ENCODE results near the gene AGT.

The AGT gene

DNA sequence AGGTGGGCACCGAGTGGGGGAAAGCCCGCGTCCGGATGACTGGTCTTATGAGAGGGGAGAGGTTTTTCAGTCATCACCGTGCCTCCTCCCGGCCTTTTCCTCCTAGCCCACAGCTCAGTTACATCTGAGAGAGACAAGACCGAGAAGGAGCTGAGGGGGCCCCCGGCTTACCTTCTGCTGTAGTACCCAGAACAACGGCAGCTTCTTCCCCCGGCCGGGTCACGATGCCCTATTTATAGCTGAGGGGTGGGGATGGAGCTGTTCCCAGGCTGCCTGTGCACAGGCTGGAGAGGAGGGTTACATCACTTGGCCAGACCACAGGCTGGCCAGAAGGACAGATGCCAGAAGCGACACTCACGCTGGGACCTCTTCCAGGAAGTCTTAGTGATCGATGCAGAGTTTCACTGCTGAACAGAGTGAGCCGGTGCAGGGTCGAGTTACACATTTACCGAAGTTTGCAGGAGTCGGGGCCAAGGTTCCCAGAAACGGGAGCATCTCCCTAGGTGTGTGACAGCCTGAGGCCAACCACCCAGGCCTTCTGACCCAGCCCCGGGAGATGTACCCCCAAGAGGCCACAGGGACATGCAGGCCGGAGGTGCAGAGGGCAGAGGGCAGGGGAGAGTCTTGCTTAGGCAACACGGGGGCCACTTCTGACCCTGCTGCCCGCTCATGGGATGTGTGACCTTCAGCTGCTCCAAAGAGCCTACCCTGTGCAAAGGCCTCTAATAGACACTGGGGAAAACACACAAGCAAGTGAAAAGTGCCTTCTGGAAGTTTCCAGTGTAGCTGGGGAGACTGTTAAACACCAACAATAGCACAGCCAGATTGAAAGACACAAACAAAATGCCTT, at the start of gene AGT:
TSS of gene AGT (minus strand) at position 208 of the 850 bp plus-strand sequence. CDS start 3,299 bp downstream, outside the sequence.
- DNase-seq (ENCODE audit: low read depth), result peak; percentile 56
- H3K4me3 ChIP-seq (ENCODE audit: control insufficient read depth, low read depth, low read length), result no peak within 1 kb of the TSS; the same call in 1 of the 2 replicates
- TF ChIP-seq, protein P1, sequence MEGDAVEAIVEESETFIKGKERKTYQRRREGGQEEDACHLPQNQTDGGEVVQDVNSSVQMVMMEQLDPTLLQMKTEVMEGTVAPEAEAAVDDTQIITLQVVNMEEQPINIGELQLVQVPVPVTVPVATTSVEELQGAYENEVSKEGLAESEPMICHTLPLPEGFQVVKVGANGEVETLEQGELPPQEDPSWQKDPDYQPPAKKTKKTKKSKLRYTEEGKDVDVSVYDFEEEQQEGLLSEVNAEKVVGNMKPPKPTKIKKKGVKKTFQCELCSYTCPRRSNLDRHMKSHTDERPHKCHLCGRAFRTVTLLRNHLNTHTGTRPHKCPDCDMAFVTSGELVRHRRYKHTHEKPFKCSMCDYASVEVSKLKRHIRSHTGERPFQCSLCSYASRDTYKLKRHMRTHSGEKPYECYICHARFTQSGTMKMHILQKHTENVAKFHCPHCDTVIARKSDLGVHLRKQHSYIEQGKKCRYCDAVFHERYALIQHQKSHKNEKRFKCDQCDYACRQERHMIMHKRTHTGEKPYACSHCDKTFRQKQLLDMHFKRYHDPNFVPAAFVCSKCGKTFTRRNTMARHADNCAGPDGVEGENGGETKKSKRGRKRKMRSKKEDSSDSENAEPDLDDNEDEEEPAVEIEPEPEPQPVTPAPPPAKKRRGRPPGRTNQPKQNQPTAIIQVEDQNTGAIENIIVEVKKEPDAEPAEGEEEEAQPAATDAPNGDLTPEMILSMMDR (IDR thresholded peaks at IDR 0.05; ENCODE audit: control insufficient read depth, insufficient read depth, low read depth, low read length, missing control alignments), result no peak

DNA sequence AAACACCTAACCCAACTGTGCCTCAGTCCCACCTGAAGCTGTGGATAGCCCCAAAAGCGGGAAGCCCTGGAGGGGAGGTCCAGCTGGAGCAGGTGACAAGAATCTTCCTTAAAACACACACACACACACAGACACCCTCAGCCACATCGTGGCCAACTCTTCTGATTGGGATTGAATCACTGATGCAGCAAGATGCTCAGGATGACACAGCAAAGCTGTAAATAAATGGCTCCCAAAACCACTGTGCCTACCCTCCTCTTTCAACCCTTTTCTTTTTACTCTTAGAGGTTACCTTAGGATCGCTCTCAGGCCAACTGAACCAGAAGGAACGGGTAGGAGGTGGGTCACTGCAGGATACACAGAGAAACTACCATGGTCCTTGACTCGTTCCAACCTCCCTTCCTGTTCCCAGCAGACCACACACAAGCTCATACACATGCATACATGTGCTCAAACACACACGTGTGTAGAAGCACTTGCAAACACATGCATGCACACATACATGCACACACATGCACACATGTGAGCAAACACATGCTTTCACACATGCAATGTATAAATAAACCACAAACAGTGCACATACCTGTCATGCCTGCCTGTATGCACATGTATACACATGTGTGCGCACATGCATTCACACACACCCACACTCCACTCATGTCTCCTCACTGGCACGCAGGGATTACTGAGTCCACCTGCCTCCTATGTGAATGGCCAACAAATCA, 47.7 kb upstream of the AGT start:
- no peak for DNase-seq (ENCODE audit: low read depth)
- H3K4me3 ChIP-seq (ENCODE audit: control insufficient read depth, low read depth, low read length), result no peak overlapping the region

DNA sequence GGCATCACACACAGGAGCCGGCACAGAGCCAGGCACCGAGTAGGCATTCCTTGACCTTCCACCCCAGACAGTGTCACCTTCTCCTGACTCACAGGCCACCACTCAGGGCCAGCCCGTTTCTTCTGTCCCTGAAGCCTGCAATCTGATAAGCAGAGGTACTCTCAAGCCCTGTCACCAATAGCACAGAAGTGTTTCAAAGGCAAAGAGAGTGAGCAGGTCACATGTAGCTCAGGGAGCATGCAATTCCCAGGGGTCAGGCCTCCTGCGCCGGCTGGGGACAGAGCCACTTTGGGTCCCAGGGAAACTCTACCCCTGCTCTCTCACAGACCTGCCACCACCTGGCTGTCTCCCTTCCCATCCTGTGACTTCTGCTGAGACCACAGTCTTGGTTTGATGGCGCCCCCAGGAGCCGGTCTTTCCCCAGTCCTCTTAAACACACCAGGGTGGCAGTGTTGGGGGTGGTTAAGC, 46.5 kb upstream of the AGT start:
- no peak overlapping the region for H3K4me3 ChIP-seq (ENCODE audit: control insufficient read depth, low read depth, low read length)
- DNase-seq (ENCODE audit: low read depth), result no peak
- TF ChIP-seq, protein P1 (IDR thresholded peaks at IDR 0.05; ENCODE audit: control insufficient read depth, insufficient read depth, low read depth, low read length, missing control alignments), result no peak

More for the DNA sequence above, 47.7 kb upstream of the AGT start:
- TF ChIP-seq, protein P1 (IDR thresholded peaks at IDR 0.05; ENCODE audit: control insufficient read depth, insufficient read depth, low read depth, low read length, missing control alignments), result no peak

DNA sequence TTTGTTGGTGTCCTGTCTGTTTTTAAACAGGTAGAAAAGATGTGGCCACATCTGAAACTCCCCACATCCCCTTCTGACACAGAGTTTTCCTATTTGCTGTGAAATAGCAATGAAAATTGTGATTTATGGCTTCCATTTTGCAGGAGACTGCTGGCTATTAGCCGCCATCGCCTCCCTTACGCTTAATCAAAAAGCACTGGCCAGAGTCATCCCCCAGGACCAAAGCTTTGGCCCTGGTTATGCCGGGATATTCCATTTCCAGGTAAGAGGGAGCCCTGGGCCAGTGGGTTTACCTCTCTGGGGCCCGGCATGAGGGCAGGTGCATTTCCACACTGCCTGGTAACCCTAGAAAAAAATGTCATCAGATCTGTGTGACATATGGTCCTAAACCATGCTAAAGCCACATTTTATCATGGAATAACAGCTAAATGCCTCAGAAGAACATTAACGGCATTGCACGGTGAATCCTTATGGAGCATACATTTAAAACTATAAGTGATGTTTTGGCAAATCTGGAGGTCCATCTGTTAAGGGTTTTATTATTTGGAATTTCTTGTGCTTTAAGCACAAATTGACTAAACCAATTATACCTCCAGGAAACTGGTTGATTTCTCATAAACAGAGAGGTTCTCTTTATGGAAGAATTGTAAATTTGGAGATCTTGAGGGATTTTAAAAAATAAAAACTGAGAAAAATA, 45.6 kb upstream of the AGT start:
- no peak for DNase-seq (ENCODE audit: low read depth)
- no peak overlapping the region for H3K4me3 ChIP-seq (ENCODE audit: control insufficient read depth, low read depth, low read length)
- TF ChIP-seq, protein P1 (IDR thresholded peaks at IDR 0.05; ENCODE audit: control insufficient read depth, insufficient read depth, low read depth, low read length, missing control alignments), result no peak

DNA sequence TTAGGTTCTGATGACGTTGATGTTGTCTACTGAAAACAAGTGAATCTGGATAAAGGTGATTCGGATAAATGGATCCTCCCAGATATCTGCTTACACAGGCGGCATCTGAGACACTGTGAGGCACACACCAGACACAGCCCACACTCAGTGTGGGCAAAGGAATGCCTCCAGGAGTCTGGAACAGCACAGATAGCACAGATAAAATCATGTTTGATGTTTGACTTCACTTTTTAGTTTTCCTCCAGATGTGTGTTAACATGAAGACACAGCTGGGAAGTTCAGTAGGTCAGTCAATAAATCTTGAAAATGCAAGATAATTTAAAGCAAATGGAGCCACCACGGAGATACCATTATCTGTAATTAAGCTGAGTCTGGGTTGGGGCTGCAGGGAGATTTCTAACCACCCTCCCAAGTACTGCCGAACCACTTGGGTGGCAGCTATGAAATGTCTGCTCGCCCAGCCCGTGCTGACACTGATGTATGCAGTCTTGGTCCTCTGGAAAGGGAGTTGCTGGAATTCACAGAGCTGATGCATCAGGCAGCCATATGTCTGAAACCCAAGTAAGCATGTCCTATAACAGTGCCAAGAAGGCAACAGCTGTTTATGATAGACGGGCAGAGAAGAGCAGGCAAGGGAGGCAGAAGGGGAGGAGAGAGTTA, 44.9 kb upstream of the AGT start:
- H3K4me3 ChIP-seq (ENCODE audit: control insufficient read depth, low read depth, low read length), result no peak overlapping the region
- DNase-seq (ENCODE audit: low read depth), result no peak
- TF ChIP-seq, protein P1 (IDR thresholded peaks at IDR 0.05; ENCODE audit: control insufficient read depth, insufficient read depth, low read depth, low read length, missing control alignments), result no peak
